GM12872 (cell line): ENCODE measurements around the gene HRH2.

Source experiments
- CTCF ChIP-seq: IDR thresholded peaks from 3 replicates; pipeline ENCODE4 v1.5.1; 2011; ENCODE audit warnings: low read depth, mild to moderate bottlenecking, low read length, moderate library complexity; ENCODE audit not compliant: insufficient read depth

HRH2 gene

GRCh38 chr5:175706499-175706898, 48.6 kb downstream of the HRH2 start:
- no peak for TF ChIP-seq CTCF

GRCh38 chr5:175707751-175708375, 50.0 kb downstream of the HRH2 start:
- TF ChIP-seq CTCF, result no peak

GRCh38 chr5:175709276-175709781, 51.5 kb downstream of the HRH2 start:
- TF ChIP-seq CTCF, result no peak

GRCh38 chr5:175710326-175710725, 52.5 kb downstream of the HRH2 start:
- TF ChIP-seq CTCF, result no peak

- no peak for TF ChIP-seq CTCF
Measured at GRCh38 chr5:175711031-175711430, 53.2 kb downstream of the HRH2 start.

- TF ChIP-seq CTCF, result no peak
Measured at GRCh38 chr5:175711472-175712312, 53.8 kb downstream of the HRH2 start.

- TF ChIP-seq CTCF, result no peak
Measured at GRCh38 chr5:175712313-175712680, 54.4 kb downstream of the HRH2 start.
